Measurements from ENCODE around the gene ACOT13. TPM values are rescaled to one million over a fixed set of nuclear protein-coding genes. Genes with fewer than 3 reads are reported as not detected.

The ACOT13 gene
- total RNA-seq, 1 experiment from 2014 or later, result 9.9 TPM

Other genes with a start within 250 kb of the ACOT13 start
- 0.10 and 0.26 TPM in 2 replicates for gene GPLD1, start 177.5 kb upstream of the ACOT13 start, total RNA-seq (2014; rRNA removed; shearing (Covaris generic))
- 2.3 and 3.8 TPM in 2 replicates for gene ALDH5A1, start 172.1 kb upstream of the ACOT13 start, total RNA-seq (2014; rRNA removed; shearing (Covaris generic))
- gene KIAA0319, start 20.9 kb upstream of the ACOT13 start, total RNA-seq (2014; rRNA removed; shearing (Covaris generic)), result 0.08 and 0.31 TPM in 2 replicates
- 13.3 and 14.4 TPM in 2 replicates for gene TDP2, start 178 bp upstream of the ACOT13 start, total RNA-seq (2014; rRNA removed; shearing (Covaris generic))
- 50.6 and 52.4 TPM in 2 replicates for gene C6orf62, start 52.1 kb downstream of the ACOT13 start, total RNA-seq (2014; rRNA removed; shearing (Covaris generic))
- gene GMNN, start 107.9 kb downstream of the ACOT13 start, total RNA-seq (2014; rRNA removed; shearing (Covaris generic)), result 43.3 and 47.5 TPM in 2 replicates
- not detected in 2 replicates for gene ARMH2, start 131.8 kb downstream of the ACOT13 start, total RNA-seq (2014; rRNA removed; shearing (Covaris generic))

Measured in HT-29 (cell line).